Caco-2 (cell line): ENCODE measurements around the gene NFKBIB. TPM values are rescaled to one million over a fixed set of nuclear protein-coding genes. Genes with fewer than 3 reads are reported as not detected.

Source experiments
- BruUV-seq: library from RNA; stranded (reverse); fragments of 400-500 nt; replicated peaks from 2 replicates; lab custom pipeline; 2021; lab: Mats Ljungman, UMichigan
- CTCF ChIA-PET: fragments of 300-600 bp; sonication (Branson Sonifier 250); formaldehyde crosslinking; loops from one replicate; lab custom pipeline; 2022; ENCODE audit warnings: antibody characterized with exemption; lab: Charles Lee
- POLR2A ChIA-PET: fragments of 300-600 bp; sonication (Branson Sonifier 250); formaldehyde crosslinking; loops from one replicate; lab custom pipeline; 2022; ENCODE audit warnings: antibody characterized with exemption; lab: Charles Lee
- DNase-seq, 2 experiments: peaks; one replicate each; pipeline versions ENCODE4 v3.0.0 to v3.0.0-alpha.2; 2020 to 2022
- H3K27me3 ChIP-seq: replicated peaks from 2 replicates; pipeline ENCODE4 v1.6.0; 2011; ENCODE audit warnings: low read length; ENCODE audit not compliant: control insufficient read depth, insufficient read depth
- H3K36me3 ChIP-seq: 2 replicates; pipeline ENCODE4 v1.5.1; 2011; ENCODE audit warnings: low read length; ENCODE audit not compliant: control insufficient read depth, insufficient read depth
- H3K4me1 ChIP-seq: fragments of 250-450 bp; sonication (Bioruptor Pico); 2 replicates; pipeline ENCODE4 v1.5.1; 2020; ENCODE audit warnings: mild to moderate bottlenecking
- H3K4me3 ChIP-seq: 2 replicates; pipeline ENCODE4 v1.5.1; 2011; ENCODE audit warnings: low read depth, mild to moderate bottlenecking, control low read depth, low read length
- H3K9me3 ChIP-seq: fragments of 250-450 bp; sonication (Bioruptor Pico); 2 replicates; pipeline ENCODE4 v1.5.1; 2020; ENCODE audit warnings: mild to moderate bottlenecking, moderate library complexity
- H3K27ac Mint-ChIP-seq: one replicate; pipeline ENCODE4 v1.8.0; 2022; ENCODE audit warnings: mixed read lengths; ENCODE audit not compliant: unreplicated experiment
- H3K27me3 Mint-ChIP-seq: one replicate; pipeline ENCODE4 v1.8.0; 2022; ENCODE audit warnings: mixed read lengths; ENCODE audit not compliant: insufficient read depth, unreplicated experiment
- H3K36me3 Mint-ChIP-seq: one replicate; pipeline ENCODE4 v1.8.0; 2022; ENCODE audit warnings: mild to moderate bottlenecking, mixed read lengths; ENCODE audit not compliant: insufficient read depth, unreplicated experiment
- H3K4me1 Mint-ChIP-seq: one replicate; pipeline ENCODE4 v1.8.0; 2022; ENCODE audit warnings: low read depth, mixed read lengths; ENCODE audit not compliant: unreplicated experiment
- H3K4me3 Mint-ChIP-seq: one replicate; pipeline ENCODE4 v1.8.0; 2022; ENCODE audit warnings: mild to moderate bottlenecking, moderate library complexity, mixed read lengths; ENCODE audit not compliant: unreplicated experiment
- H3K9me3 Mint-ChIP-seq: one replicate; pipeline ENCODE4 v1.8.0; 2022; ENCODE audit warnings: mixed read lengths; ENCODE audit not compliant: unreplicated experiment
- CTCF ChIP-seq, 2 experiments: fragments of 200-600 bp in 1 of 2; IDR thresholded peaks; 1 replicate in 1 of 2; 2 replicates in 1 of 2; pipeline versions ENCODE4 v1.5.1 to v1.8.0; 2011 to 2022; ENCODE audit warnings: antibody characterized with exemption in 1 of 2, control low read depth in 1 of 2, inconsistent platforms in 1 of 2, low read depth in 1 of 2, low read length in 1 of 2, mild to moderate bottlenecking in 1 of 2, moderate library complexity in 1 of 2; ENCODE audit not compliant: insufficient read depth in 1 of 2, severe bottlenecking in 1 of 2, unreplicated experiment in 1 of 2
- intact Hi-C: fragments of 100-400 bp; cut with micrococcal nuclease; formaldehyde crosslinking; loops from one replicate; pipeline ENCODE4 v1.10.0; 2022; ENCODE audit not compliant: unreplicated experiment
- total RNA-seq: library from RNA; stranded (reverse); gene quantifications from 2 replicates; pipeline ENCODE4 v1.2.3, GENCODE V29; 2022

NFKBIB gene
- total RNA-seq, 1 experiment from 2014 or later, result 43.9 TPM

- intact Hi-C loops, result no loop called here
- no peaks in the 10 kb centered on the region for H3K9me3 ChIP-seq
- H3K27me3 ChIP-seq, result no peaks in the 10 kb centered on the region
- DNase-seq, result no peak
- BruUV-seq, result no TSS peak
- no peaks in the 10 kb centered on the region for H3K27me3 Mint-ChIP-seq
- ChIA-PET CTCF (interaction anchor here (0.7 kb wide), 2 partner anchors 100 to 264 kb away, joined by 4 to 5 read pairs; no protein-coding TSS in a partner anchor), POLR2A (interaction anchor here (1.0 to 1.2 kb wide), 2 partner anchors 24 to 27 kb away, joined by 3 to 4 read pairs; no protein-coding TSS in a partner anchor)
- H3K27ac Mint-ChIP-seq, result no peak overlapping the region
- peaks cover 36% of the 10 kb centered on the region for H3K4me1 ChIP-seq
- TF ChIP-seq CTCF (IDR thresholded peaks at IDR 0.05; ENCODE audit: insufficient read depth in 1 of 2, low read depth in 1 of 2, low read length in 1 of 2, severe bottlenecking in 1 of 2, unreplicated experiment in 1 of 2), result no peak
- H3K36me3 ChIP-seq, result no peaks in the 10 kb centered on the region
- peaks cover 5% of the 10 kb centered on the region for H3K36me3 Mint-ChIP-seq
- H3K4me3 ChIP-seq, result no peak overlapping the region
- no peak overlapping the region for H3K4me3 Mint-ChIP-seq
- H3K4me1 Mint-ChIP-seq, result peaks cover 25% of the 10 kb centered on the region
- H3K9me3 Mint-ChIP-seq, result no peaks in the 10 kb centered on the region
Observed at GRCh38 chr19:38875656-38876395, 23.9 kb upstream of the NFKBIB start.

- Mint-ChIP-seq H3K27ac (peak within 1 kb of the TSS; percentile 89), H3K27me3 (no peaks in the 10 kb centered on the region), H3K4me1 (peaks cover 25% of the 10 kb centered on the region), H3K4me3 (peak within 1 kb of the TSS; percentile 34), H3K9me3 (no peaks in the 10 kb centered on the region), H3K36me3 (peaks cover 5% of the 10 kb centered on the region)
- no peaks in the 10 kb centered on the region for H3K9me3 ChIP-seq
- peaks cover 48% of the 10 kb centered on the region for H3K4me1 ChIP-seq
- H3K36me3 ChIP-seq, result no peaks in the 10 kb centered on the region
- no peak for DNase-seq
- no peaks in the 10 kb centered on the region for H3K27me3 ChIP-seq
- intact Hi-C loops, result no loop called here
- no TSS peak for BruUV-seq
- H3K4me3 ChIP-seq, result no peak within 1 kb of the TSS
- CTCF ChIA-PET, result interaction anchor here (1.0 to 1.4 kb wide), 2 partner anchors 9 to 25 kb away, joined by 3 read pairs; no protein-coding TSS in a partner anchor
- POLR2A ChIA-PET, result interaction anchor here (0.7 kb wide), 1 partner anchor 22 kb away, joined by 4 read pairs; the partner anchor contains the start of gene NFKBIB
- no peak for TF ChIP-seq CTCF (IDR thresholded peaks at IDR 0.05; ENCODE audit: insufficient read depth in 1 of 2, low read depth in 1 of 2, low read length in 1 of 2, severe bottlenecking in 1 of 2, unreplicated experiment in 1 of 2)
Observed at GRCh38 chr19:38877781-38878574, 21.8 kb upstream of the NFKBIB start, which contains the start of gene RINL. Gene RINL, minus strand, starts transcription at chr19:38878275. Its CDS starts 1,533 bp downstream, at chr19:38876742.
